ENCODE measurements around the gene NTM.

- TF ChIP-seq CTCF (IDR thresholded peaks at IDR 0.05; ENCODE audit: insufficient read depth, low read length) (no peak), POLR2AphosphoS5 (IDR thresholded peaks at IDR 0.05; ENCODE audit: low read depth) (no peak), GABPA (IDR thresholded peaks at IDR 0.05; ENCODE audit: low read depth) (no peak)
Measured at GRCh38 chr11:131441051-131441810, 70.8 kb downstream of the NTM start.
